Sciatic nerve (tissue), 2 donors: Measurements from ENCODE around the gene ZNF746. TPM values are rescaled to one million over a fixed set of nuclear protein-coding genes. Genes with fewer than 3 reads are reported as not detected.
"Not testable (repeated sequence)": the region's sequence is repeated elsewhere in the genome, so short reads cannot be mapped to it uniquely, and the experiment has no call there.

ENCODE experiments used
- ATAC-seq: fragments of 200-7000 bp; cut with Tn5 transposase; one replicate; pipeline ENCODE4 v1.9.1; 2020; ENCODE audit warnings: mild to moderate bottlenecking, moderate library complexity
- DNase-seq: peaks from one replicate; pipeline ENCODE4 v3.0.0-alpha.2; 2020; ENCODE audit warnings: low spot score
- intact Hi-C: fragments of 100-400 bp; cut with DNase I; formaldehyde crosslinking; loops from one replicate; pipeline ENCODE4 v1.14.2; 2022
- total RNA-seq: library from RNA; stranded (reverse); fragmentation: NEBNext Ultra II Directional; extraction: Animal tissue kit (Norgen Biotek cat#: 25700); gene quantifications from one replicate; pipeline ENCODE4 v1.2.1, GENCODE V29; 2021
- donor health status: DM: no; HTN: no; CAD: no.
- donor health status: DM: no; HTN: no; CAD: no.

ZNF746 gene
- total RNA-seq, 1 donor from 2014 or later, result 19.3 TPM

GRCh38 chr7:149493975-149494374, 3.6 kb downstream of the ZNF746 start:
- intact Hi-C loops, ATAC-seq, DNase-seq: not testable (repeated sequence)

- intact Hi-C loops, result no loop called here
- DNase-seq (no peak), ATAC-seq (no peak)
Measured at GRCh38 chr7:149493366-149493765, 4.2 kb downstream of the ZNF746 start.

DNA sequence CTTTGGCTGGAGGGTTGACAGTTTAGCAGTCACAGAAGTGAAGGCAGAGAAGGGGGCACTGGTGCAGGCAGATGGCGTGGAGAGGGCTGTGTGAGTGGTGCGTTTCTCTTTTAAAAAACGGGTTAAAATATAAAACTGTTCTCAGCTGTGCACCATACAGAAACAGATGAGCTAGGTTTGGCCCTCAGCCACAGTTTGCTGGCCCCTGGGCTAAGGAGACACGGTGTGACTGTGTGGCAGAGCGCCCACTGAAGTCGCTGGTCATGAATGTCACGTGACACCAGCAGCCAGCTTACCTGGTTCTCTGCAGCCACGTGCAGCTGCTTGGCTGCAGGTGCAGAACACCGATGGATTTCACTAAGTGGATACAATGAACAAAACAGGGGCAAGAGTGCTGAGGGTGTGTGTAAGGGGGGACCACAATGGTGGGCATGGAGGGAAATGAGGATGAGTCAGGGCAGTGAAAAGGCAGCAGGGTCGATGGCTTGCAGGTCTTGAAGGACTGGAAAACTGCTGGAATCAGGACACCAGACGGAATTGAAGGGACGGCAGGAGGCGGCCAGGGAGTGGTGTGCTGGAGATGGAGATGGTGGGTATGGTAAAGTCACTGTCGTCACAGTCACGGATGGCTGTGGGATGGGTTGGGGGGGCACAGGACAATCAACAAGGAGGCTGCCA, 7.4 kb downstream of the ZNF746 start:
- no peak for ATAC-seq
- intact Hi-C loops, result no loop called here
- DNase-seq, result no peak

GRCh38 chr7:149489391-149490024, 8.1 kb downstream of the ZNF746 start:
- intact Hi-C loops, result no loop called here
- DNase-seq (no peak), ATAC-seq (no peak)

DNA sequence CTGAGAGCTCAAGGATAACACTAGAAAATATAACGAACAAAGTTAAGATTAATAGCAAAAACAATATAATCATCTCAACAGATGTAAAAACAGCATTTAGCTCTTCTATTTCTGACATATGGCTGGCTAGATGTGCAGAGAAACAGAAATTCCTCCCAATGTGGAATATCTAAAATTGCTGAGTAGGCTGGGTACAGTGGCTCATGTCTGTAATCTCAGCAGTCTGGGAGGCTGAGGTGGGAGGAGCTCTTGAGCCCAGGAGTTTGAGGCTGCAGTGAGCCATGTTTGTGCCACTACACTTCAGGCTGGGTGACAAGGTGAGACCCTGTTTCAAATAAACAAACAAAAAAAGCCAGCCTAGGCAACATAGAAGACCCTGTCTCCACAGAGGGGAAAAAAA, 18.0 kb downstream of the ZNF746 start:
- no peak for DNase-seq
- intact Hi-C loops, result no loop called here
- no peak for ATAC-seq

GRCh38 chr7:149478754-149479153, 18.9 kb downstream of the ZNF746 start:
- intact Hi-C loops, result no loop called here
- no peak for ATAC-seq
- DNase-seq, result no peak

DNA sequence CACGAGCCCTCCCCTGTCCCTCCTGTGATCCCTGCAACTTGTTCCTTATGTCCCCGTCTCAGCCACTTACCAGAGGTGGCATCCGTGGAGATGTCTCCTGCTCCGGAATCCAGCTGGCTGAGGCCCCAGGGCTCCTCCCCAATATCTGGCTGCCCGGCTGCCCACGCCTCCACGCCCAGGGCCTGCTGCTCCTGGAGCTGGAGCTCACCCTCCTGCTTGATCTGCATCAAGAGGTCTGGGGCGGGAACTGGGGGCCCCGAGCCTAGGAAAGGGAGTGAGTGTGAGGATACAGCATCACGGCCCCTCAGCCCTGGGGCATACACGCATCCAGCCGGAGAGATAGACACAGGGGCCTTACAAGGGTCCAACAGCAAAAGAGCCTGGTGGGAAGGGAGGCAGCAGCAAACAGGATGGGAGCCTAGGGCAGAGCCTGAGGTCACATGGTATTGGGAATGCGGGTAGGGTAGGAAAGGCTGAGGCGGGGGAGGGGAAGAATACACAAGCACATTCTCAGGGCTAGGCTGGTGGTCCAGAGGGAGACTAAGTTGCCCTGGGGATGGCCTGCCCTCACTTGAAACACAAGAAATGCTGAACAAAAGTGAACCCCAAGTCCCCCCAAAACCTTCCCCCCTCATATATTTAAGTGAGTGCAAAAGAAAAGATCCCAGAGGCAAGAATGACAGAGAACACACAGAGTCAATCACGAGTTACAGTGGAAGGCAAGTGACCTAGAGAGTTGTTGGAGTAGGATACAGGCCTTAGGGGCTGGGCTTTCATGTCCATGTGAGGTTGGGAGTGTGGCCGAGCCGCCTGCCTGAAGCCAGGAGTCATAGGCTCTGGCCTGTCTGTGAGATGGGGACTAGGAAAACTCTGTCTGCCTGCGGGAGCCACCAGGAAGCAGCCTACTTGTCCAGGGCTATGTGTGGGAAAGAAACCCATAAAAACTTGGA, 19.8 kb downstream of the ZNF746 start:
- intact Hi-C loops, result no loop called here
- no peak for DNase-seq
- ATAC-seq, result no peak

- intact Hi-C loops, result no loop called here
- ATAC-seq, result no peak
- no peak for DNase-seq
Measured at GRCh38 chr7:149476791-149477190, 20.8 kb downstream of the ZNF746 start.

DNA sequence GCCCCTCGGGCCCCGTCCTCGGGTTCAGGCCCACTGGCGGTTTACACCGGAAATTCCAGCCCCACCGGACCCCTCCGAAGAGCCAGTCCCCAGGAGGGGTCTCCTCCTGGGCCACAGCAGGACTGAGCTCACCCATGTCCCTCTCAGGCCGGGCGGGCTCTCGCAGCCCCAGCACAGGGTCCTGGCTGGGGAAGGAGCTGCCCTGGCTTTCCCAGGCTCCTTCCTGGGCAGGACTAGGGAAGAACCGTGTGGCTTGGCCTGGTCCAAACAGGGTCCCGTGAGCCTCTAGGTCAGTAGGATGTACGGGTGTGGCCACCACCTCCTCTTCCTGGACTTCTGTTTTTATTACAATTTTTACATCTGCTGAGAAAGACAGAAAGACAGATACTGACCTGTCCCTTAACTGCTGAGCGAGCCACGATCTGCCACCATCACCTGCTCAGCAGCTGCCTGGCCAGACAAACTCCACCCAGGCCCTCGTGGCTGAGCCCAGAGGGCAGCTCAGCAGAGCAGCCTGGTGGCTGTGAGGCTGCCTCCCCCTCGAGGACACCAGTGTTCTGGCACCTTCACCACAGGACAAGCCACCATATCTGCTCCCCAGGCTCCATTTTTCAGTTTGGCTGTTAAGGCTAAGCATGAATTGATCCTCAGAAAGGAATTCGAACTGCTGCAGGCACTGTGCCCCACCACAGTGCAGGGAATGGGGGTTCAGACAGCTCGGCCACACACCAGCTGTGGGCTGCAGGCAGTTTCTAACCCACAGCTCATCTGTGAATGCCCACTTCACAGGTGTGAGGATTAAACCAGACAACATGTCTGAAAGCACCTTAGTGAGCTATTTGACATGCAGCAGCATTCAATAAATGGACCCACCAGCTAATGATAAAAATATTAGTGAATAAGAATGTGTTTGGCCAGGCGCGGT, 22.2 kb downstream of the ZNF746 start:
- intact Hi-C loops, result no loop called here
- no peak for ATAC-seq
- DNase-seq, result no peak

DNA sequence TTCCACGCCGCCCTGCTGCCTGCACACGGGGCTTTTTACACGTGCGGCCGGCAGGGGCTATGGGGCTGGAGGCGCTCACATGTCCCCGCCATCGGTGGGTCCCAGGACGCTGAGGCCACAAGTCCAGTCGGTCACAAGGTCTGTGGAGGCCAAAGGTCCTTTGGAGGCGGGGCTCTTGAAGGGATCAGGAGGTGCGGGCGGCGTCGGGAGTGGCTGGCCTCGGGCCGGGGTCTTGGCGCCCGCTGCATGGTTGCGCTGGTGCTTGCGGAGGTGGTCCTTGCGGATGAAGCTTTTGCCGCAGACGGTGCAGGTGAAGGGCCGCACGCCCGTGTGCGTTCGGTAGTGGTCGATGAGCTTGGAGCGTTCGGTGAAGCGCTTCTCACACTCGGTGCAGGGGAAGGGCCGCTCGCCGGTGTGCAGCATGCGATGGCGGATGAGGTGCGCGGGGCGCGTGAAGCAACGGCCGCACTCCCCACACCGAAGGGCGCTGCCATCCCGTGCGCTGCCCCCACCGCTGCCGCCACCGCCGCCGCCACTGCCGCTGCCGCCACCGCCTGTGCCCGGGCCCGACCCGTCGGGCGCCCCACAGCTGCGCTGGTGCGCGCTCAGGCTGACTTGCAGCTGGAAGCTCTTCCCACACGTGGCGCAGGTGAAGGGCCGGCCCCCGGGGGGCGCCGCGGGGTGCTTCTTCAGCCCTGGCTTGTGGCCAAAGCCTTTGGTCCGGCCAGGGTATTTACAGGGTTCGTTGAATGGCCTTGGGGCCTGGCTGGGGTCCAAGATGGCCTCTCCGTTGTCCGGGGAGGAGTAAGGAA, 23.1 kb downstream of the ZNF746 start:
- no peak for DNase-seq
- intact Hi-C loops, result no loop called here

GRCh38 chr7:149473251-149473650, 24.4 kb downstream of the ZNF746 start:
- ATAC-seq (no peak), DNase-seq (no peak)
- intact Hi-C loops, result no loop called here

More for the DNA sequence above, 23.1 kb downstream of the ZNF746 start:
- ATAC-seq, result no peak

DNA sequence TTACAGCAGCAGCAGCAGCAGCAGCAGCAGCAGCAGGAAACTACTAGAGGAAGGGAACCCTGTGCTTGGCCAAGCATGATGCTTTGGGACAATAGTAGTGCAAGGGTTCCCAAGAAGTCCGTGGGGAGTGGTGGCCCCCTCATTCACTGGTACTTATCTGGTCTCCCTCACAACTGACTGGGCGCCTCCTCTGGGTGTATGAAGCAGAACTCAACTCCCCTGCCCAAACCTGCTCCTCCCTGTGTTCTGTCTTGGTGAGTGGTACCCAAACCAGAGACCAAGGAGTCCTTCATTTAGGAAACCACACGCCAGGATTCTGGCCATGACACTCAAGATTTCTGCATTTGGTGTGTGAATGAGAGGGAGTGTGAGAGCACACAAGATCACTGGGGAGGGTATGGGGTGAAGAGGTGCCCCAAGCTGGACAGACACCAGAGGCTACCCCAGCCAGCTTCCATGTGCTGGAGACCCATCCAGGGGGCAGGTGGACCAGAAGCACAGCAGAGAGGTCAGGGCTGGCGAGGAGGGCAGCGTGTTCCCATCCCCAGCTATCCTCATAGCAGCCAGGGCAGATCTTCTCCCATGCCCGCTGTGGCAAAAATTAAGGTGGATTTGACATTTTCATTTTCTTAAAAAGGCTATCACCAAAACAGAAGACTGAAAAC, 26.2 kb downstream of the ZNF746 start:
- ATAC-seq, result no peak
- no peak for DNase-seq
- intact Hi-C loops, result no loop called here

DNA sequence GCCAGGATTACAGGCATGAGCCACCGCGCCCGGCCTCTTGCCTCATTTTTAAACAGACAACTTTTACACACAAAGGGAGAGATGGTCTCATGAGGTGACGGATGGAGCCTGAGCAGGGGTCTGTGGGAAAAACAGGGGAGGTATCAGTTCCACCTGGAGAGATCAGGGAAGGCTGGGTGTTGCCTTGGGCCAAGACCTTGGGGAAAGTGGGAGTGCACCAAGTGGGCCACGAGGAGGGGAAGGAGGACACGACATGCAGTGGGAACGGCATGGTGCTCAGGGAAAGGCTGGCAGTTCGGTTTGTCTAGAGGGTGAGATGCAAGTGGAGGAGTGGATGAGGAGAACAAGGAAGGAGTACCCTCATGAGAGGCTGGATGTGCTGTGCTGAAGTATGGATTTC, 27.8 kb downstream of the ZNF746 start:
- ATAC-seq, result no peak
- no peak for DNase-seq
- intact Hi-C loops, result no loop called here

DNA sequence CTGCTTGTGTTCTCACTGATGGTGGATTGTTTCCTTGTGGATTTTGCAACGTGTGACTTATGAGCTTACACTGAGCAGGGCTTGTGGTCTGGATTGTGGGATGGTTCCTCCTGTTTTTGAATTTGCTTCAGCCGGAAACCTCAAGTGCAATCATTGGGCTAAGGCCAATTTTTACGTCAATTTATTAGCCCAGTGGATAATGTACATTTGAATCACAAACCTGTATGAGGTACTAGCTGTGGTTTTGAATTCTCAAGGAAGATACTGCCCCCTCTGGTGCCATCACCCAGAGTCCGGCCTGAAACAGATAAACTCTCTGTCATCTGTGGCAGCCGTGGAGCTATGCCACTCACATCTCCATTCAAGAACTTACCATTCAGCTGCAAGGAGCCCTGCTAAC, 29.4 kb downstream of the ZNF746 start:
- DNase-seq (no peak), ATAC-seq (no peak)
- intact Hi-C loops, result no loop called here

GRCh38 chr7:149467321-149467859, 30.2 kb downstream of the ZNF746 start:
- DNase-seq, result no peak
- intact Hi-C loops, result no loop called here
- ATAC-seq, result no peak

DNA sequence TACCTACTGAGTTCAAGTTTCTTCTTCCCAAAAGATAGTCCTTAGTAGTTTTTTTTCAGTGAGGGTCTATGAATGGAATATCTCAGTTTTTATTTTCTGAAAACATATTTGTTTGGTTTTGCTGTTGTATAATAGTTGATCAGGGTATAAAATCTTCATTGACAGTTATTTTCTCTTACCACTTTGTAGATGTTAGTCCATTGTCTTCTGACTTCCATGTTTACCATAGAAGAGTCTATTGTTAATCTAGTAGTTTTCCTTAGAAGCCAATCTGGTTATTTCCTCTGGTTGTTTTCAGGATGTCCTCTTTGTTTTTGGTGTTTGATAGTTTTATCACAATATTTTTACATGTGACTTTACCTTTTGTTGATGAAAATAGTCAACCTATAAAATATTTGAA, 31.2 kb downstream of the ZNF746 start:
- no peak for DNase-seq
- no peak for ATAC-seq
- intact Hi-C loops, result no loop called here

- intact Hi-C loops, result no loop called here
- ATAC-seq, result no peak
- DNase-seq, result no peak
Measured at GRCh38 chr7:149463500-149464161, 34.0 kb downstream of the ZNF746 start.
